HCT116 (cell line): ENCODE data around the gene ZNF793. TPM values are rescaled to one million over a fixed set of nuclear protein-coding genes. Genes with fewer than 3 reads are reported as not detected.

ENCODE experiments used
- ATAC-seq: fragments of 200-7000 bp; cut with Tn5 transposase; 2 replicates; pipeline ENCODE4 v1.9.1; 2020; ENCODE audit warnings: mild to moderate bottlenecking, moderate library complexity
- BruUV-seq: library from RNA; stranded (reverse); fragments of 400-500 nt; replicated peaks from 2 replicates; lab custom pipeline; 2021; lab: Mats Ljungman, UMichigan
- CTCF ChIA-PET: fragments of 300-600 bp; sonication (Branson Sonifier 250); formaldehyde crosslinking; loops from one replicate; lab custom pipeline; 2021; ENCODE audit warnings: antibody characterized with exemption; lab: Charles Lee
- POLR2A ChIA-PET: fragments of 300-600, 350-600 bp; sonication (Branson Sonifier 250); formaldehyde crosslinking; loops from one replicate; lab custom pipeline; 2021; ENCODE audit warnings: antibody characterized with exemption; lab: Charles Lee
- RAD21 ChIA-PET, 2 experiments: fragments of 300-600 bp; sonication (Branson Sonifier 250); formaldehyde crosslinking; loops; one replicate each; lab custom pipeline; 2023; ENCODE audit warnings: low total read pairs in 2 of 2; ENCODE audit not compliant: uncharacterized antibody in 2 of 2, unreplicated experiment in 2 of 2, low non-redundant PET in 1 of 2; lab: Charles Lee
- DNase-seq: peaks from one replicate; pipeline ENCODE4 v3.0.0-alpha.2; 2010; ENCODE audit warnings: low read depth, low spot score
- H2AFZ ChIP-seq: fragments of 200-600 bp; shearing (Covaris generic), sonication (generic); 2 replicates; pipeline ENCODE4 v1.6.1; 2017; ENCODE audit warnings: low read depth, mixed run types, mixed read lengths, antibody characterized with exemption, low read length; ENCODE audit not compliant: poor library complexity, severe bottlenecking
- H3K27ac ChIP-seq: 2 replicates; pipeline ENCODE4 v1.5.1; 2012; ENCODE audit warnings: low read depth, low read length
- H3K27me3 ChIP-seq: fragments of 200-600 bp; sonication (generic); 2 replicates; pipeline ENCODE4 v1.6.1; 2016; ENCODE audit warnings: mixed run types, low read length, mixed read lengths; ENCODE audit not compliant: insufficient read depth
- H3K36me3 ChIP-seq, 2 experiments: fragments of 200-500 bp in 1 of 2; fragments of 200-600 bp in 1 of 2; sonication (Bioruptor generic) in 1 of 2; sonication (generic) in 1 of 2; 2 replicates each; pipeline versions ENCODE4 v1.5.1 to v1.6.1; 2014 to 2016; ENCODE audit warnings: low read length in 2 of 2, inconsistent platforms in 1 of 2, mixed read lengths in 1 of 2, mixed run types in 1 of 2; ENCODE audit not compliant: insufficient read depth in 2 of 2, control insufficient read depth in 1 of 2
- H3K4me1 ChIP-seq, 2 experiments: fragments of 200-600 bp in 1 of 2; sonication (generic) in 1 of 2; 2 replicates each; pipeline versions ENCODE4 v1.5.1 to v1.6.1; 2012 to 2017; ENCODE audit warnings: low read length in 2 of 2, inconsistent platforms in 1 of 2, mild to moderate bottlenecking in 1 of 2, mixed read lengths in 1 of 2, mixed run types in 1 of 2, moderate library complexity in 1 of 2; ENCODE audit not compliant: insufficient read depth in 2 of 2, control insufficient read depth in 1 of 2
- H3K4me2 ChIP-seq: fragments of 200-600 bp; sonication (generic); 2 replicates; pipeline ENCODE4 v1.6.1; 2017; ENCODE audit warnings: mixed run types, low read length, mixed read lengths
- H3K4me3 ChIP-seq, 2 experiments: fragments of 200-600 bp in 1 of 2; sonication (generic) in 1 of 2; replicated peaks in 1 of 2; 2 replicates each; pipeline ENCODE4 v1.5.1; 2011 to 2016; ENCODE audit warnings: low read length in 2 of 2, control low read depth in 1 of 2, low read depth in 1 of 2, mild to moderate bottlenecking in 1 of 2, mixed read lengths in 1 of 2, mixed run types in 1 of 2
- H3K79me2 ChIP-seq: fragments of 200-600 bp; sonication (generic); 2 replicates; pipeline ENCODE4 v1.6.1; 2017; ENCODE audit warnings: mild to moderate bottlenecking, mixed run types, low read length, moderate library complexity, mixed read lengths; ENCODE audit not compliant: insufficient read depth
- H3K9ac ChIP-seq: fragments of 200-600 bp; sonication (generic); 2 replicates; pipeline ENCODE4 v1.6.1; 2016; ENCODE audit warnings: low read length, mixed read lengths
- H3K9me2 ChIP-seq: fragments of 200-600 bp; sonication (generic), shearing (Covaris generic); 2 replicates; pipeline ENCODE4 v1.6.1; 2017; ENCODE audit warnings: mixed run types, mild to moderate bottlenecking, moderate library complexity; ENCODE audit not compliant: insufficient read depth
- H3K9me3 ChIP-seq, 2 experiments: fragments of 200-500 bp in 1 of 2; fragments of 200-600 bp in 1 of 2; sonication (Bioruptor generic) in 1 of 2; sonication (generic) in 1 of 2; 2 replicates each; pipeline ENCODE4 v1.6.1; 2014 to 2017; ENCODE audit warnings: low read length in 2 of 2, mixed read lengths in 2 of 2, inconsistent platforms in 1 of 2, low read depth in 1 of 2, mild to moderate bottlenecking in 1 of 2, mixed run types in 1 of 2, moderate library complexity in 1 of 2; ENCODE audit not compliant: control insufficient read depth in 1 of 2, insufficient read depth in 1 of 2
- H4K20me1 ChIP-seq: fragments of 200-600 bp; sonication (generic), shearing (Covaris generic); 2 replicates; pipeline ENCODE4 v1.6.1; 2017; ENCODE audit warnings: mixed run types, mild to moderate bottlenecking, moderate library complexity; ENCODE audit not compliant: insufficient read depth
- CBX3 ChIP-seq: IDR thresholded peaks from 2 replicates; pipeline ENCODE4 v1.6.1; 2012; ENCODE audit warnings: low read depth
- CEBPB ChIP-seq: IDR thresholded peaks from 2 replicates; pipeline ENCODE4 v1.6.1; 2012; ENCODE audit warnings: low read depth
- EZH2phosphoT487 ChIP-seq: fragments of 200-600 bp; IDR thresholded peaks from 2 replicates; pipeline ENCODE4 v1.6.1; 2018; ENCODE audit warnings: antibody characterized with exemption, borderline replicate concordance
- FOSL1 ChIP-seq: IDR thresholded peaks from 2 replicates; pipeline ENCODE4 v1.6.1; 2012; ENCODE audit warnings: low read depth
- JUND ChIP-seq: IDR thresholded peaks from 2 replicates; pipeline ENCODE4 v1.6.1; 2012
- POLR2AphosphoS5 ChIP-seq: IDR thresholded peaks from 2 replicates; pipeline ENCODE4 v1.6.1; 2011; ENCODE audit warnings: mild to moderate bottlenecking, low read depth, low read length, moderate library complexity
- RAD21 ChIP-seq: IDR thresholded peaks from 2 replicates; pipeline ENCODE4 v1.6.1; 2012; ENCODE audit warnings: low read depth, mild to moderate bottlenecking
- REST ChIP-seq: IDR thresholded peaks from 2 replicates; pipeline ENCODE4 v1.6.1; 2012; ENCODE audit warnings: low read depth
- SP1 ChIP-seq: IDR thresholded peaks from 2 replicates; pipeline ENCODE4 v1.6.1; 2012; ENCODE audit warnings: low read depth
- SRF ChIP-seq: IDR thresholded peaks from 2 replicates; pipeline ENCODE4 v1.6.1; 2012; ENCODE audit warnings: low read depth
- TCF7L2 ChIP-seq: IDR thresholded peaks from 2 replicates; pipeline ENCODE4 v1.7.0; 2011; ENCODE audit warnings: borderline replicate concordance, inconsistent platforms; ENCODE audit not compliant: insufficient read depth, insufficient read length; ENCODE audit errors: extremely low read depth
- YY1 ChIP-seq: IDR thresholded peaks from 2 replicates; pipeline ENCODE4 v1.6.1; 2011; ENCODE audit warnings: low read length, low read depth, moderate library complexity, mild to moderate bottlenecking; ENCODE audit not compliant: insufficient replicate concordance; ENCODE audit errors: extremely low read depth
- ZFX ChIP-seq: fragments of 450-650 bp; IDR thresholded peaks from 2 replicates; pipeline ENCODE4 v1.6.1; 2017
- ZNF274 ChIP-seq: fragments of 200-500 bp; sonication (Bioruptor generic); IDR thresholded peaks from 2 replicates; pipeline ENCODE4 v1.6.1; 2014; ENCODE audit warnings: mild to moderate bottlenecking, low read depth, low read length, inconsistent platforms
- intact Hi-C: fragments of 100-400 bp; cut with micrococcal nuclease; formaldehyde crosslinking; loops from 2 replicates; pipeline ENCODE4 v1.10.0; 2022
- total RNA-seq: library from RNA; stranded (reverse); gene quantifications from one replicate; pipeline ENCODE4 v1.2.1, GENCODE V29; 2021; ENCODE audit not compliant: unreplicated experiment
- TF ChIP-seq, protein P1 (sequence below): IDR thresholded peaks from 2 replicates; pipeline ENCODE4 v1.6.1; 2011; ENCODE audit warnings: mild to moderate bottlenecking, low read length, moderate library complexity; ENCODE audit not compliant: insufficient replicate concordance; ENCODE audit errors: extremely low read depth
- TF ChIP-seq, protein P2 (sequence below): IDR thresholded peaks from 2 replicates; pipeline ENCODE4 v1.6.1; 2012
- TF ChIP-seq, protein P3 (sequence below), 3 experiments: fragments of 200-600 bp in 1 of 3; sonication (generic) in 1 of 3; IDR thresholded peaks in 2 of 3; conservative IDR thresholded peaks in 1 of 3; 2 replicates each; pipeline ENCODE4 v1.5.1; 2012 to 2017; ENCODE audit warnings: low read depth in 2 of 3, low read length in 2 of 3, antibody characterized with exemption in 1 of 3, borderline replicate concordance in 1 of 3, control low read depth in 1 of 3, mild to moderate bottlenecking in 1 of 3, mixed read lengths in 1 of 3, mixed run types in 1 of 3, moderate library complexity in 1 of 3; ENCODE audit not compliant: insufficient read depth in 1 of 3

The ZNF793 gene
- total RNA-seq, 1 experiment from 2014 or later = not detected

DNA sequence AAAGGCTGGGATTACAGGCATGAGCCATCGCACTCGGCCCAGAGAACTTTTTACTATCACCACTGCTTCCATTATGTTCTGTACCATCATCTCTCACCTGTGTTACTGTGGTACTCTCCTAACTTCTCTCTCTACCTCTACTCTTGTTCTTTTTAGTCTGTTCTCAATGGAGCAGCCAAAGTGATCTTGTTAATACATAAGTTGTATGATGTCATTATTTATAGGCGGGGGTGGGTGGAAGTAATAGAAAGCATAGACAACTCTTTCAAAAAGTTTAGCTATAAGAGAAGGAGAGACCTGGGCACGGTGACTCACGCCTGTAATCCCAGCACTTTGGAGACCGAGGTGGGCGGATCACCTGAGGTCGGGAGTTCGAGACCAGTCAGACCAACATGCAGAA is 34.6 kb upstream of the ZNF793 start:
- no TSS peak for BruUV-seq
- ChIA-PET RAD21 (no interaction called here), CTCF (no interaction called here), POLR2A (no interaction called here)
- intact Hi-C loops = no loop called here
- no peak for TF ChIP-seq JUND
- TF ChIP-seq YY1 = no peak
- no peak for TF ChIP-seq ZFX
- TF ChIP-seq, protein P1, sequence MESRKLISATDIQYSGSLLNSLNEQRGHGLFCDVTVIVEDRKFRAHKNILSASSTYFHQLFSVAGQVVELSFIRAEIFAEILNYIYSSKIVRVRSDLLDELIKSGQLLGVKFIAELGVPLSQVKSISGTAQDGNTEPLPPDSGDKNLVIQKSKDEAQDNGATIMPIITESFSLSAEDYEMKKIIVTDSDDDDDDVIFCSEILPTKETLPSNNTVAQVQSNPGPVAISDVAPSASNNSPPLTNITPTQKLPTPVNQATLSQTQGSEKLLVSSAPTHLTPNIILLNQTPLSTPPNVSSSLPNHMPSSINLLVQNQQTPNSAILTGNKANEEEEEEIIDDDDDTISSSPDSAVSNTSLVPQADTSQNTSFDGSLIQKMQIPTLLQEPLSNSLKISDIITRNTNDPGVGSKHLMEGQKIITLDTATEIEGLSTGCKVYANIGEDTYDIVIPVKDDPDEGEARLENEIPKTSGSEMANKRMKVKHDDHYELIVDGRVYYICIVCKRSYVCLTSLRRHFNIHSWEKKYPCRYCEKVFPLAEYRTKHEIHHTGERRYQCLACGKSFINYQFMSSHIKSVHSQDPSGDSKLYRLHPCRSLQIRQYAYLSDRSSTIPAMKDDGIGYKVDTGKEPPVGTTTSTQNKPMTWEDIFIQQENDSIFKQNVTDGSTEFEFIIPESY = no peak
- TF ChIP-seq SRF = no peak
- no peak for TF ChIP-seq TCF7L2
- no peak for TF ChIP-seq CBX3
- no peak for TF ChIP-seq POLR2AphosphoS5
- no peak for TF ChIP-seq REST
- no peak for TF ChIP-seq EZH2phosphoT487
- TF ChIP-seq CEBPB = no peak
- no peak for TF ChIP-seq ZNF274
- TF ChIP-seq, protein P2, sequence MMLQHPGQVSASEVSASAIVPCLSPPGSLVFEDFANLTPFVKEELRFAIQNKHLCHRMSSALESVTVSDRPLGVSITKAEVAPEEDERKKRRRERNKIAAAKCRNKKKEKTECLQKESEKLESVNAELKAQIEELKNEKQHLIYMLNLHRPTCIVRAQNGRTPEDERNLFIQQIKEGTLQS = no peak
- no peak for TF ChIP-seq RAD21
- no peak for TF ChIP-seq FOSL1
- TF ChIP-seq, protein P3, sequence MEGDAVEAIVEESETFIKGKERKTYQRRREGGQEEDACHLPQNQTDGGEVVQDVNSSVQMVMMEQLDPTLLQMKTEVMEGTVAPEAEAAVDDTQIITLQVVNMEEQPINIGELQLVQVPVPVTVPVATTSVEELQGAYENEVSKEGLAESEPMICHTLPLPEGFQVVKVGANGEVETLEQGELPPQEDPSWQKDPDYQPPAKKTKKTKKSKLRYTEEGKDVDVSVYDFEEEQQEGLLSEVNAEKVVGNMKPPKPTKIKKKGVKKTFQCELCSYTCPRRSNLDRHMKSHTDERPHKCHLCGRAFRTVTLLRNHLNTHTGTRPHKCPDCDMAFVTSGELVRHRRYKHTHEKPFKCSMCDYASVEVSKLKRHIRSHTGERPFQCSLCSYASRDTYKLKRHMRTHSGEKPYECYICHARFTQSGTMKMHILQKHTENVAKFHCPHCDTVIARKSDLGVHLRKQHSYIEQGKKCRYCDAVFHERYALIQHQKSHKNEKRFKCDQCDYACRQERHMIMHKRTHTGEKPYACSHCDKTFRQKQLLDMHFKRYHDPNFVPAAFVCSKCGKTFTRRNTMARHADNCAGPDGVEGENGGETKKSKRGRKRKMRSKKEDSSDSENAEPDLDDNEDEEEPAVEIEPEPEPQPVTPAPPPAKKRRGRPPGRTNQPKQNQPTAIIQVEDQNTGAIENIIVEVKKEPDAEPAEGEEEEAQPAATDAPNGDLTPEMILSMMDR (IDR thresholded peaks at IDR 0.05 in 2 of 3, conservative IDR thresholded peaks at IDR 0.05 in 1 of 3; ENCODE audit: borderline replicate concordance in 1 of 3, insufficient read depth in 1 of 3, low read depth in 2 of 3, low read length in 2 of 3) = no peak
- no peak for TF ChIP-seq SP1
- ATAC-seq (no peak), DNase-seq (no peak)
- Histone ChIP-seq H3K9ac (no peak overlapping the region), H3K36me3 (no peaks in the 10 kb centered on the region), H4K20me1 (no peaks in the 10 kb centered on the region), H3K27ac (no peak overlapping the region), H3K27me3 (no peaks in the 10 kb centered on the region), H3K9me3 (peaks cover 11 to 26% of the 10 kb centered on the region in 2 experiments; a peak in 2 of 4 replicates), H3K4me3 (no peak overlapping the region), H3K9me2 (no peaks in the 10 kb centered on the region), H3K4me2 (no peak overlapping the region), H3K79me2 (no peaks in the 10 kb centered on the region), H3K4me1 (no peaks in the 10 kb centered on the region), H2AFZ (no peak overlapping the region)
